ENCODE data around the gene CNTN5. TPM values are rescaled to one million over a fixed set of nuclear protein-coding genes. Genes with fewer than 3 reads are reported as not detected.

CNTN5 gene
- total RNA-seq, 4 donors from 2014 or later = not detected

DNA sequence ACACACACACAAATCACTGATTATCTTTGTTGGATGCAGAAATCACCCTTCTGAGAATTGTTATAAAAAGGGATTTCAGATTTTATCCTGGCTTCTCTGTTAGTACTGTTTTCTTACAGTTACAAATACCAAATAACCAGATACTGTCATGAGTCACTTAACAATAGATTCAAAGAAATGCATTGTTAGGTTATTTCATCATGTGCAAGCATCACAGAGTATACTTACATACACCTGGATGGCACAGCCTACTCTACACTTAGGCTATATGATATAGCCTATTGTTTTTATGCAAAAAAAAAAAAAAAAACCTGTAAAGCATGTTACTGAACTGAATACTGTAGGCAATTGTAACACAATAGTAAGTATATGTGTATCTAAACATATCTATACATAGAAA lies 1347.1 kb downstream of the CNTN5 start:
- H3K27me3 ChIP-seq = no peaks in the 10 kb centered on the region
- TF ChIP-seq POLR2AphosphoS5 (IDR thresholded peaks at IDR 0.05) (no peak), EP300 (IDR thresholded peaks at IDR 0.05) (no peak), POLR2A (IDR thresholded peaks at IDR 0.05) (no peak)
- TF ChIP-seq, protein P1, sequence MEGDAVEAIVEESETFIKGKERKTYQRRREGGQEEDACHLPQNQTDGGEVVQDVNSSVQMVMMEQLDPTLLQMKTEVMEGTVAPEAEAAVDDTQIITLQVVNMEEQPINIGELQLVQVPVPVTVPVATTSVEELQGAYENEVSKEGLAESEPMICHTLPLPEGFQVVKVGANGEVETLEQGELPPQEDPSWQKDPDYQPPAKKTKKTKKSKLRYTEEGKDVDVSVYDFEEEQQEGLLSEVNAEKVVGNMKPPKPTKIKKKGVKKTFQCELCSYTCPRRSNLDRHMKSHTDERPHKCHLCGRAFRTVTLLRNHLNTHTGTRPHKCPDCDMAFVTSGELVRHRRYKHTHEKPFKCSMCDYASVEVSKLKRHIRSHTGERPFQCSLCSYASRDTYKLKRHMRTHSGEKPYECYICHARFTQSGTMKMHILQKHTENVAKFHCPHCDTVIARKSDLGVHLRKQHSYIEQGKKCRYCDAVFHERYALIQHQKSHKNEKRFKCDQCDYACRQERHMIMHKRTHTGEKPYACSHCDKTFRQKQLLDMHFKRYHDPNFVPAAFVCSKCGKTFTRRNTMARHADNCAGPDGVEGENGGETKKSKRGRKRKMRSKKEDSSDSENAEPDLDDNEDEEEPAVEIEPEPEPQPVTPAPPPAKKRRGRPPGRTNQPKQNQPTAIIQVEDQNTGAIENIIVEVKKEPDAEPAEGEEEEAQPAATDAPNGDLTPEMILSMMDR (IDR thresholded peaks at IDR 0.05) = no peak
- H3K4me1 ChIP-seq = no peaks in the 10 kb centered on the region
- no peak overlapping the region for H3K27ac ChIP-seq
- peaks cover 9% of the 10 kb centered on the region for H3K9me3 ChIP-seq
- no peak for DNase-seq (ENCODE audit: low spot score in 2 of 2)
- no peaks in the 10 kb centered on the region for H3K36me3 ChIP-seq
- H3K4me3 ChIP-seq = no peak overlapping the region

DNA sequence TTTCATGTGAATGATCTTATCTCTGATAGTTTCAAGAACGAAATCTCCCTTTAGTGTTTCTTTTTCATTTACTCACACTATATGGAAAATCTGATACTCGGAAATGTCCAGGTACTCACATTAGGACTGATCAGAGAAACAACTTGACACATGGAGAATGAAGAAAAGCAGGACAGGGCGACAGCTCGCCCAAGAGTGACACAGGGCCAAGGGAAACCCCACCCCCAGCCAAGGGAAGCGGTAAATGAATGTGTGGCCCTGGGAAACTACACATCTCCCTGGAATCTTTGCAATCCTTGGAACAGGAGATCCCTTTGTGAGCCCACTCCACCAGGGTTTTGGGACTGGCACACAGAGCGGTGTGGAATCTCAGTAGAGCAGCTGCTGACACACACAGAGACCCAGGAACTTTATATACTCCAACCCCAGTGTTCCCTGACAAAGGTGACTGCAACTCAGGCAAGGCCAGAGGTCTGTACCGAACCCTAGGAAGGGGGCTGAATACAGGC lies 1362.7 kb downstream of the CNTN5 start:
- Histone ChIP-seq H3K4me3 (no peak overlapping the region), H3K36me3 (no peaks in the 10 kb centered on the region), H3K9me3 (no peaks in the 10 kb centered on the region), H3K27ac (no peak overlapping the region), H3K27me3 (no peaks in the 10 kb centered on the region), H3K4me1 (no peaks in the 10 kb centered on the region)
- 57% methylated on average over 6 of the region's 7 CpGs for WGBS
- DNase-seq (ENCODE audit: low spot score in 2 of 2) = no peak
- TF ChIP-seq POLR2A (IDR thresholded peaks at IDR 0.05) (no peak), EP300 (IDR thresholded peaks at IDR 0.05) (no peak), POLR2AphosphoS5 (IDR thresholded peaks at IDR 0.05) (no peak)
- TF ChIP-seq, protein P1 (IDR thresholded peaks at IDR 0.05) = no peak

DNA sequence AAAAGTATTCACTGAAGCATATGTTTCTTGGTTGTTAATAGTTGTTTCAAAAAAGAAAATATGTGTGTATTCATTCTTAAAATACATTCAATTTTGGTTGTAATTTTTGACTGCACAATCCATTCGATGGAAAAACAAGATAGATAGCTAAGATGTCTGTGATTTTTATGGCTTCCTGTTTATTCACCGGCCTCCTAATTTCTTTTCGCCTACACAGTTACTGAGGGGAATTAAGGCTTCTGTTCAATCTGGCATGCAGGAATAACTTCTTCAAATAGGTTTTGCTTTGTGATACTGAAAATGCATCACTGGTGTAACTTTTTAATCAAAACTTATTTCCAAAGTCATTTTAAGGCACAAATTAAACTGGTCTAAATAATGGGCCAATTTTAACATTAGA lies 1375.5 kb downstream of the CNTN5 start:
- TF ChIP-seq POLR2A (IDR thresholded peaks at IDR 0.05) (no peak), EP300 (IDR thresholded peaks at IDR 0.05) (no peak), POLR2AphosphoS5 (IDR thresholded peaks at IDR 0.05) (no peak)
- TF ChIP-seq, protein P1 (IDR thresholded peaks at IDR 0.05) = no peak
- 45% methylated on average over 3 of the region's 3 CpGs for WGBS

DNA sequence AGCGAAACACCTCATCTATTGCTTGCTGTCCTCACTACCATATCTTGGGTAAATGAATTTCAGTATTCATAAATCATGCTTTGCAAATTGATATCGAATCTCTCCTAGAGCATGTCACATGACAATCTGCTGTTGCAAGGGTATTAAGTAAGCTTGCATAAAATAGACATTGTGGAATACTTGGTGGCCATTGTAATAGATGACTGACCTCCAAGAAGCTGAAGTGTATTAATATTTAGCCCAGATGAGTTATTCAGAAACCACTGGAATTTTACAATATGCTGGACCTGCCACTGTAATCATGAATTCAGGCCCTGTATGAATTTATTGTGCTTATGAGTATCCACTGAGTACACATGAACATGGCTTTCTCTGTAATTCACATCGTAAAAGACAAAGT lies 1376.7 kb downstream of the CNTN5 start:
- Histone ChIP-seq H3K36me3 (no peaks in the 10 kb centered on the region), H3K4me3 (no peak overlapping the region), H3K9me3 (peaks cover 3% of the 10 kb centered on the region), H3K27ac (no peak overlapping the region), H3K4me1 (no peaks in the 10 kb centered on the region), H3K27me3 (no peaks in the 10 kb centered on the region)
- no peak for DNase-seq (ENCODE audit: low spot score in 2 of 2)
- 84% methylated on average over 3 of the region's 3 CpGs for WGBS
- TF ChIP-seq POLR2AphosphoS5 (IDR thresholded peaks at IDR 0.05) (no peak), POLR2A (IDR thresholded peaks at IDR 0.05) (no peak)

More for the DNA sequence above, 1375.5 kb downstream of the CNTN5 start:
- Histone ChIP-seq H3K36me3 (no peaks in the 10 kb centered on the region), H3K27ac (no peak overlapping the region), H3K9me3 (peaks cover 3% of the 10 kb centered on the region), H3K4me1 (no peaks in the 10 kb centered on the region), H3K27me3 (no peaks in the 10 kb centered on the region), H3K4me3 (no peak overlapping the region)
- no peak for DNase-seq (ENCODE audit: low spot score in 2 of 2)

DNA sequence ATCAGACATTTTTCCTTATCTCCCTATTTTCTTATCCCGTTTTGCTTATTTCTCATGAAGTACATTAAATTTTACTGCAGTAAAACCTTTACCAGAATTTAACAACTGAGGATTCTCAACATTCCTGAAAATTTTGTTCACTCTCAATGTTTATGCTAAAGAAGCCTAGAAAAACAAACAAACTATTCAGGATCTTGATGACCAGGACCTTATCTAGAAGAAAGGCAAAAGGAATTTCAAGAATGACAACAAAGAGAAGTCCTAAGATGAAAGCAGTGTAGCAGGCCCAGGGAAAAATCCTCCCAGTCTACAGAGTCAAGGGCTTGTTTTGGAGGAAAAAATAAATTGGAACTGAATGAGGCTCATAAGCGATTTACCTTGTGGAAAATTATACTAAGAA lies 1383.1 kb downstream of the CNTN5 start:
- Histone ChIP-seq H3K36me3 (no peaks in the 10 kb centered on the region), H3K9me3 (peaks cover 10% of the 10 kb centered on the region), H3K4me1 (no peaks in the 10 kb centered on the region), H3K4me3 (no peak overlapping the region), H3K27ac (no peak overlapping the region), H3K27me3 (no peaks in the 10 kb centered on the region)
- 41% methylated on average over 2 of the region's 2 CpGs for WGBS
- TF ChIP-seq, protein P1 (IDR thresholded peaks at IDR 0.05) = no peak
- no peak for DNase-seq (ENCODE audit: low spot score in 2 of 2)

DNA sequence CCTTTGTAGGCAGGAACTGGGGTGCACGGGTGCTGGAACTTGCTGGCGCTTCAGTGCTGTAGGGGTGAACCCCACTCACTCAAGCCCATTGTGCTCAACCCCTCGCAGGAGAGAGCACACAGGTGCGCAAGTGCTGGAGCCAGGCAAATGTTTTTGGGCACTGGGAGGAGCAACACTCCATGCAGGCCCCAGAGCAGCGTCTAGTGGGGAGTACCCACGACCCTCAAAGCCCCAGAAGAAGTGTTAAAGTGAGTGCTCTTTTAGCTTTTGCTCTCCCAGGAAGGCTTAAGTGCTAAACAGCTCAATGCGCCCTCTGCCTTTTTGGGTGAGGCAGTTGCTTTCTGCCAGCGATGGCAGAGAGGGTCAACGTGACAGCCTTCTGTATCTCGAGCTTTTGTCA lies 1384.2 kb downstream of the CNTN5 start:
- TF ChIP-seq EP300 (IDR thresholded peaks at IDR 0.05) (no peak), POLR2AphosphoS5 (IDR thresholded peaks at IDR 0.05) (no peak), POLR2A (IDR thresholded peaks at IDR 0.05) (no peak)
- TF ChIP-seq, protein P1 (IDR thresholded peaks at IDR 0.05) = no peak
- Histone ChIP-seq H3K4me1 (no peaks in the 10 kb centered on the region), H3K36me3 (no peaks in the 10 kb centered on the region), H3K27ac (no peak overlapping the region), H3K4me3 (no peak overlapping the region), H3K27me3 (no peaks in the 10 kb centered on the region), H3K9me3 (peaks cover 10% of the 10 kb centered on the region)
- DNase-seq (ENCODE audit: low spot score in 2 of 2) = no peak
- 80% methylated on average over 10 of the region's 10 CpGs for WGBS

Data from suprapubic skin (tissue), 4 donors.